IPS-18c (cell line): ENCODE results near the gene CDH8.
"Not testable (repeated sequence)": the region's sequence is repeated elsewhere in the genome, so short reads cannot be mapped to it uniquely, and the experiment has no call there.

ENCODE experiments used
- H3K4me3 ChIP-seq: 2 replicates; pipeline ENCODE4 v1.7.0; 2013; ENCODE audit warnings: low read depth, mild to moderate bottlenecking, low read length, moderate library complexity; ENCODE audit not compliant: insufficient read depth
- H3K9me3 ChIP-seq: one replicate; pipeline ENCODE4 v1.6.1; 2013; ENCODE audit warnings: mild to moderate bottlenecking, low read length, moderate library complexity; ENCODE audit not compliant: control insufficient read depth, insufficient read depth

The CDH8 gene

GRCh38 chr16:61831351-61831917 is 204.8 kb downstream of the CDH8 start:
- H3K4me3 ChIP-seq = no peak overlapping the region
- H3K9me3 ChIP-seq = peaks cover 3% of the 10 kb centered on the region

GRCh38 chr16:61829631-61830030 is 206.6 kb downstream of the CDH8 start:
- peaks cover 3% of the 10 kb centered on the region for H3K9me3 ChIP-seq

GRCh38 chr16:61823326-61823725 is 212.9 kb downstream of the CDH8 start:
- Histone ChIP-seq H3K9me3 (no peaks in the 10 kb centered on the region), H3K4me3 (no peak overlapping the region)

More at GRCh38 chr16:61829631-61830030, 206.6 kb downstream of the CDH8 start:
- H3K4me3 ChIP-seq = no peak overlapping the region

GRCh38 chr16:61820820-61821219 is 215.4 kb downstream of the CDH8 start:
- H3K4me3 ChIP-seq = no peak overlapping the region
- H3K9me3 ChIP-seq = no peaks in the 10 kb centered on the region

GRCh38 chr16:61820398-61820797 is 215.8 kb downstream of the CDH8 start:
- no peaks in the 10 kb centered on the region for H3K9me3 ChIP-seq
- H3K4me3 ChIP-seq = no peak overlapping the region

- no peak overlapping the region for H3K4me3 ChIP-seq
- H3K9me3 ChIP-seq = no peaks in the 10 kb centered on the region
Measured at GRCh38 chr16:61818850-61819249, 217.4 kb downstream of the CDH8 start.

- no peak overlapping the region for H3K4me3 ChIP-seq
- no peaks in the 10 kb centered on the region for H3K9me3 ChIP-seq
Measured at GRCh38 chr16:61817583-61818278, 218.5 kb downstream of the CDH8 start.

- H3K4me3 ChIP-seq = no peak overlapping the region
- no peaks in the 10 kb centered on the region for H3K9me3 ChIP-seq
Measured at GRCh38 chr16:61814726-61815347, 221.4 kb downstream of the CDH8 start.

GRCh38 chr16:61813339-61813738 is 222.9 kb downstream of the CDH8 start:
- Histone ChIP-seq H3K9me3 (no peaks in the 10 kb centered on the region), H3K4me3 (no peak overlapping the region)

GRCh38 chr16:61812251-61812650 is 224.0 kb downstream of the CDH8 start:
- Histone ChIP-seq H3K4me3 (no peak overlapping the region), H3K9me3 (no peaks in the 10 kb centered on the region)

GRCh38 chr16:61807551-61807950 is 228.7 kb downstream of the CDH8 start:
- no peaks in the 10 kb centered on the region for H3K9me3 ChIP-seq

GRCh38 chr16:61801217-61801616 is 235.0 kb downstream of the CDH8 start:
- H3K9me3 ChIP-seq, H3K4me3 ChIP-seq: not testable (repeated sequence)

More at GRCh38 chr16:61807551-61807950, 228.7 kb downstream of the CDH8 start:
- no peak overlapping the region for H3K4me3 ChIP-seq

- no peak overlapping the region for H3K4me3 ChIP-seq
- no peaks in the 10 kb centered on the region for H3K9me3 ChIP-seq
Measured at GRCh38 chr16:61798741-61799140, 237.5 kb downstream of the CDH8 start.

GRCh38 chr16:61797961-61798507 is 238.2 kb downstream of the CDH8 start:
- Histone ChIP-seq H3K9me3 (no peaks in the 10 kb centered on the region), H3K4me3 (no peak overlapping the region)

GRCh38 chr16:61797296-61797795 is 238.9 kb downstream of the CDH8 start:
- Histone ChIP-seq H3K4me3 (no peak overlapping the region), H3K9me3 (no peaks in the 10 kb centered on the region)

GRCh38 chr16:61792194-61792909 is 243.9 kb downstream of the CDH8 start:
- H3K9me3 ChIP-seq = no peaks in the 10 kb centered on the region
- H3K4me3 ChIP-seq = no peak overlapping the region

- no peak overlapping the region for H3K4me3 ChIP-seq
Measured at GRCh38 chr16:61791464-61791863, 244.8 kb downstream of the CDH8 start.

More at GRCh38 chr16:61791464-61791863, 244.8 kb downstream of the CDH8 start:
- H3K9me3 ChIP-seq = peaks cover 2% of the 10 kb centered on the region
